AG04450 (cell line): ENCODE measurements around the gene CX3CL1. TPM values are rescaled to one million over a fixed set of nuclear protein-coding genes. Genes with fewer than 3 reads are reported as not detected.

Experiments used
- CTCF ChIA-PET: fragments of 300-600, 350-600 bp; formaldehyde crosslinking; extraction: SDS; loops from one replicate; lab custom pipeline; 2022; ENCODE audit warnings: antibody characterized with exemption, inconsistent platforms; lab: Charles Lee
- POLR2A ChIA-PET: fragments of 350-600 bp; formaldehyde crosslinking; extraction: SDS; loops from one replicate; lab custom pipeline; 2021; ENCODE audit warnings: antibody characterized with exemption, inconsistent platforms; lab: Yijun Ruan, JAX
- DNase-seq: peaks from one replicate; pipeline ENCODE4 v3.0.0-alpha.2; 2011; ENCODE audit warnings: low read depth, low spot score
- H3K27ac ChIP-seq: one replicate; pipeline ENCODE4 v1.5.1; 2012; ENCODE audit warnings: low read depth, low read length, control low read depth
- H3K27me3 ChIP-seq: one replicate; pipeline ENCODE4 v1.6.0; 2012; ENCODE audit warnings: low read length; ENCODE audit not compliant: control insufficient read depth, insufficient read depth
- H3K4me3 ChIP-seq: 2 replicates; pipeline ENCODE4 v1.5.1; 2011; ENCODE audit warnings: mild to moderate bottlenecking, low read depth, low read length, control low read depth
- H3K9me3 ChIP-seq: 2 replicates; pipeline ENCODE4 v1.5.1; 2012; ENCODE audit warnings: low read length; ENCODE audit not compliant: control insufficient read depth, insufficient read depth
- polyA plus RNA-seq: library from polyadenylated mRNA; depleted of rRNA; stranded (reverse); fragments of >200 nt; gene quantifications from 2 replicates; pipeline ENCODE4 v1.2.3, GENCODE V29; 2011
- TF ChIP-seq, protein P1 (sequence below): IDR thresholded peaks from 2 replicates; pipeline ENCODE4 v1.5.1; 2011; ENCODE audit warnings: low read depth, low read length, control low read depth, inconsistent platforms

The CX3CL1 gene
- polyA plus RNA-seq, 1 experiment: 0.48 TPM

DNA sequence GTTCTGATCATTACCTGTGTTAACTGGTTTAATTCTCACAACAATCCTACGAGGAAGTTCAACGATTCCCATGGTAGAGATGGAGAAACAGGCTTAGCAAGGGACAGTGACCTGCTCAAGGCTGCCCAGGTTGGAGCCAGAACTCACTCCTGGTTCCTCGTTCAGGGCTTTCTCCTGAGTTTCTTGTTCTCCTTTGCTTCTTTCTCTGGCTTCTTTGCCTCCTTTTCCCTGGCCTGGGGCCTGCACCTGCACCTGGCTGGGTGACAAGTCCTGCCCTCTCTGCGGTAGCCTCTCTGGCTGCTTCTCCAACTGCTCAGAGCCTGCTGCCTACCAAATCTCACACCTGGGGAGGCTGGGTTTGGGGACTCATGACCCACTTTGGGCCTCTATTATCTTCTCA, 10.9 kb upstream of the CX3CL1 start:
- POLR2A ChIA-PET: no interaction called here
- Histone ChIP-seq H3K9me3 (no peaks in the 10 kb centered on the region), H3K4me3 (no peak overlapping the region), H3K27ac (no peak overlapping the region), H3K27me3 (peaks cover 58% of the 10 kb centered on the region)
- CTCF ChIA-PET: no interaction called here
- no peak for DNase-seq
- TF ChIP-seq, protein P1, sequence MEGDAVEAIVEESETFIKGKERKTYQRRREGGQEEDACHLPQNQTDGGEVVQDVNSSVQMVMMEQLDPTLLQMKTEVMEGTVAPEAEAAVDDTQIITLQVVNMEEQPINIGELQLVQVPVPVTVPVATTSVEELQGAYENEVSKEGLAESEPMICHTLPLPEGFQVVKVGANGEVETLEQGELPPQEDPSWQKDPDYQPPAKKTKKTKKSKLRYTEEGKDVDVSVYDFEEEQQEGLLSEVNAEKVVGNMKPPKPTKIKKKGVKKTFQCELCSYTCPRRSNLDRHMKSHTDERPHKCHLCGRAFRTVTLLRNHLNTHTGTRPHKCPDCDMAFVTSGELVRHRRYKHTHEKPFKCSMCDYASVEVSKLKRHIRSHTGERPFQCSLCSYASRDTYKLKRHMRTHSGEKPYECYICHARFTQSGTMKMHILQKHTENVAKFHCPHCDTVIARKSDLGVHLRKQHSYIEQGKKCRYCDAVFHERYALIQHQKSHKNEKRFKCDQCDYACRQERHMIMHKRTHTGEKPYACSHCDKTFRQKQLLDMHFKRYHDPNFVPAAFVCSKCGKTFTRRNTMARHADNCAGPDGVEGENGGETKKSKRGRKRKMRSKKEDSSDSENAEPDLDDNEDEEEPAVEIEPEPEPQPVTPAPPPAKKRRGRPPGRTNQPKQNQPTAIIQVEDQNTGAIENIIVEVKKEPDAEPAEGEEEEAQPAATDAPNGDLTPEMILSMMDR: no peak

DNA sequence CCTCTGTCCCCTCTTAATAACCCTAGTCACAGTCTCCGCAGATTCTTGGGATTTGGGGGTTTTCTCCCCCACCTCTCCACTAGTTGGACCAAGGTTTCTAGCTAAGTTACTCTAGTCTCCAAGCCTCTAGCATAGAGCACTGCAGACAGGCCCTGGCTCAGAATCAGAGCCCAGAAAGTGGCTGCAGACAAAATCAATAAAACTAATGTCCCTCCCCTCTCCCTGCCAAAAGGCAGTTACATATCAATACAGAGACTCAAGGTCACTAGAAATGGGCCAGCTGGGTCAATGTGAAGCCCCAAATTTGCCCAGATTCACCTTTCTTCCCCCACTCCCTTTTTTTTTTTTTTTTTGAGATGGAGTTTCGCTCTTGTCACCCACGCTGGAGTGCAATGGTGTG, 8.1 kb upstream of the CX3CL1 start:
- CTCF ChIA-PET: no interaction called here
- Histone ChIP-seq H3K4me3 (no peak overlapping the region), H3K9me3 (no peaks in the 10 kb centered on the region), H3K27ac (no peak overlapping the region), H3K27me3 (peaks cover 55% of the 10 kb centered on the region)
- POLR2A ChIA-PET: no interaction called here
- no peak for DNase-seq
- TF ChIP-seq, protein P1: no peak

DNA sequence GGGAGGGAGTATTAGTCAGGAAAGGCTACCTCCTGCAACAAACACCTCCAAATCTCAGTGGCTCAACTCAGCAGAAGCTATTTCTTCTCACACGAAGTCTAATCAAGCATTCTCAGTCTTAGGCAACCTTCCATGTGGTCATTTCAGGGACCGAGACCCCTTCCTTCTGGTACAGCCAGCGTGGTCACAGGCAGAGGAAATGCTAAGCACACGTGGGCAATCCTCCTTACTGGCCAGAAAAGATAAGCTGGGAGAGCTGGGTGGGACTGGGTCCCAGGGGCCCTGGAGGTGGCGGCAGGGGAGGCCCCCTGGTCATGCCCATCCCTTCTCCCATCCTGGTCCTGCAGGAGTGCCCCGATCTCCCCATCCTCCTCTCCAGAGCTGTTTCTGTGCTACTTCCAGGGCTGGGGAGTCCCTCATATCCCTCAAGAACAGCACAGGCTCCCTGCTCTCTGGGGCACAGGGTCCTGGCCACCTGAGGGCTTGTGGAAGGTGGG, 5.7 kb upstream of the CX3CL1 start:
- TF ChIP-seq, protein P1: no peak
- no peak overlapping the region for H3K27ac ChIP-seq
- DNase-seq: no peak
- H3K4me3 ChIP-seq: no peak overlapping the region
- no peaks in the 10 kb centered on the region for H3K9me3 ChIP-seq
- CTCF ChIA-PET: no interaction called here
- POLR2A ChIA-PET: no interaction called here
- peaks cover 53% of the 10 kb centered on the region for H3K27me3 ChIP-seq

DNA sequence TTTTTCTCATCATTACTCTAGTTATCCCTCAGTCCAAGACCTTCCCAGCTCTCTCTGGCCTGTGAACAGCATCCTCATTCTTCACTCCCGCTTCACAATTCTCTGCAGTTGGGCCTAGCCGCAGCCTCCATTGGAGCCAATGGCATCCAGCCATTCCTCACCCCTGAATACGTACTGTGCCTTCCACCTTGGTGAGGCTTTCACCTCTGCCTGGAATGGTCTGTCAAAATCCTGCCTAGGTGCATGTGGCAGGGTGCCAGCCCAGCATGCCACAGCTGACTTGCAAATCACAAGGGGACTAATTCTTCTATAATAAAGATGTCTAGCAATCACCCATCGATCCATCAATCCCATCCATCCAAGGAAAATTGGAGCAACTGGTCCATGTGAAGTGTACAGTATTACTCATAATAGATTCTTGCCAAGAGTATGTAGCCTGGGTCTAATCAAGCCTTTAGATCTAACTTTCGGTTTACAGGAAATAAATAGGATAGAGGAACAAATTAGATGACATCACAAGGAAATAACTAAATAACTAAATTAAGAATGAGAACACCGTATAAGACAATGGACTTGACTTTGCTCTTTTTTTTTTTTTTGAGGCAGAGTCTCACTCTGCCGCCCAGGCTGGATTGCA, 5.1 kb upstream of the CX3CL1 start:
- Histone ChIP-seq H3K27ac (no peak overlapping the region), H3K27me3 (peaks cover 52% of the 10 kb centered on the region), H3K4me3 (no peak overlapping the region), H3K9me3 (no peaks in the 10 kb centered on the region; the same call in 1 of the 2 replicates)
- CTCF ChIA-PET: no interaction called here
- DNase-seq: no peak
- POLR2A ChIA-PET: interaction anchor here (0.6 kb wide), 1 partner anchor 26 kb away, joined by 5 read pairs; no protein-coding TSS in a partner anchor
- TF ChIP-seq, protein P1: no peak
